ENCODE measurements around the gene ANKRD63.

- TF ChIP-seq EZH2 (IDR thresholded peaks at IDR 0.05; ENCODE audit: low read depth, low read length, severe bottlenecking) (no peak), CEBPB (IDR thresholded peaks at IDR 0.05; ENCODE audit: low read depth, low read length) (no peak), RXRA (IDR thresholded peaks at IDR 0.05; ENCODE audit: insufficient read depth, low read depth, low read length) (no peak), CTCF (IDR thresholded peaks at IDR 0.05; ENCODE audit: control extremely low read depth in 1 of 3, insufficient read depth in 1 of 3, low read depth in 1 of 3, low read length in 3 of 3) (no peak), POLR2A (IDR thresholded peaks at IDR 0.05; ENCODE audit: control extremely low read depth in 1 of 2, low read depth in 2 of 2, low read length in 2 of 2) (no peak), JUND (IDR thresholded peaks at IDR 0.05; ENCODE audit: low read length) (no peak), EGR1 (IDR thresholded peaks at IDR 0.05; ENCODE audit: borderline replicate concordance, low read depth, low read length) (no peak), SUZ12 (IDR thresholded peaks at IDR 0.05; ENCODE audit: low read length) (no peak), YY1 (IDR thresholded peaks at IDR 0.05; ENCODE audit: low read depth, low read length) (no peak)
These were observed 42.8 kb upstream of the ANKRD63 start for GRCh38 chr15:40325700-40326099.

All from H1 (cell line).